NCI-H345 (cell line): ENCODE results near the gene PREP.
"Not testable (repeated sequence)": the region's sequence is repeated elsewhere in the genome, so short reads cannot be mapped to it uniquely, and the experiment has no call there.

Experiments
- DNase-seq: peaks from one replicate; lab custom pipeline; 2025; lab: John Stamatoyannopoulos, UW

Gene PREP

DNA sequence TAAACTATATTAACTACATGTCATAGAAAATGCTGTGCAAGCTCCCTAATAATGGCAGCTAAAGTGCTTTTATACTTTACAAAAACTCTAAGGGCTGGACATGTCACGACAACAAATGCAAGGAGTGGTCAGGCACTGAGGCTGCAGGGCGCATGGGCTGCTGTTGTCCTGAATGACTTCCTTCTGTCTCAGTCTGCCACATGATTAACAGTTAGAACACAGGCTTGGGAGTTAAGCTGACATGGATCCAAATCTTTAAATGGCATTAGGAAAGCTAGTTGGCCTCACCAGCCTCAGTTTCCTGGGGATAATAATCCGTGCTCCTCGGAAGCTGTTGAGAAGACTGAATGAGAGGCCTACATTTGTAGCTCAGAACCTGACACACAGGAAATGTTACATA lies 57.4 kb downstream of the PREP start:
- DNase-seq: no peak

DNA sequence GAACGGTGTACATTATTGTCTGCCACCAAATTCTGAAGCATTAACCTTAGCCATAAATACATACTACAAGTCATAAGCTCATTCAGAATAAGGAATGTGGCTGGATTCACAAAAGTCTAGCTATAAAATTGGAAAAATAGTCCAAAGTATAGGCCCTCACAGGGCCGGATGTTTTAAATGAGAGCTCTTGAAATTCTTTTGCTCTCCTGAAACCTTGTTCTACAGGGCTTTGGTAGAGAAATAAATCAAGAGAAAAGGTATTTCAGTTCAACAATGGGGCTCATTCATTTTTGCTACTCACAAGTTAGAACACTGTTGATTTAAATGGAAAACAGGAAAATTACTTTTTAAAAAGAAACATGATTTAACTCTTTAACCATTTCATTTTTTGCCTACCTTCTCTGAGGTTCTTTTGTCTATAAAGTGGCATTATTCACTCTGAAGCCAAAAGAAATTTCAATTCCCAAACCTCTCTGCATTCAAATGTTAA lies 58.0 kb downstream of the PREP start:
- no peak for DNase-seq

DNA sequence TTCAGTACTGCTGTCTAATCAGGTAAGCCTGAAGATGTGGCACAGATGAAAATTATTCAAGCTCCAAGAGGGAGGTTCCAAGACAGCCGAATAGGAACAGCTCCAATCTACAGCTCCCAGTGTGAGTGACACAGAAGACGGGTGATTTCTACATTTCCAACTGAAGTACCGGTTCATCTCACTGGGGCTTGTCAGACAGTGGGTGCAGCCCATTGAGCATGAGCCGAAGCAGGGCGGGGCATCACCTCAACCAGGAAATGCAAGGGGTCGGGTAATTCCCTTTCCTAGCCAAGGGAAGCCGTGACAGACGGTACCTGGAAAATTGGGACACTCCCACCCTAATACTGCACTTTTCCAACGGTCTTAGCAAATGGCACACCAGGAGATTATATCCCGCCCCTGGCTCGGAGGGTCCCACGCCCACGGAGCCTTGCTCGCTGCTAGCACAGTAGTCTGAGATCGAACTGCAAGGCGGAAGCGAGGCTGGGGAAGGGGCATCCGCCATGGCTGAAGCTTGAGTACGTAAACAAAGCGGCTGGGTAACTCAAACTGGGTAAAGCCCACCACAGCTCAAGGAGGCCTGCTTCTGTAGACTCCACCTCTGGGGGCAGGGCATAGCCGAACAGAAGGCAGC lies 64.4 kb downstream of the PREP start:
- not testable (repeated sequence) for DNase-seq

DNA sequence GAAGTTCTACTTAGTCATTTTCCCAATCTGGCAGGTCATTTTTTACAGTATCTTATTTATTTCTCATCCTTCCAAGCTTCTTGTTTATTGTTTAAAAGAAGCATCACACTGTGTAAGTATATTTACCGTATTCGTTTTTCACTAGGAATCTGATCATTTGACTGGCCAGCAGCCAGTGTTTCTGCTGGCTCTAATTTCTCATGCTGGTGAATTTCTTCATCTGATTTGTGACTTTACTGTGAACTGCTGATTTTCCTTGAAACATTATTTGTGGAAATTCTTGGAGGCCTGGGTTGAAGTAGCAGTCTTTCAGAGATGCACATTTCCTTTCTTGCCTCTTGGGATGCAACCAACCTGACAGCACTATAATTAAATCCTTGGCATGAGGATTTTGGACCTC lies 65.9 kb downstream of the PREP start:
- no peak for DNase-seq

DNA sequence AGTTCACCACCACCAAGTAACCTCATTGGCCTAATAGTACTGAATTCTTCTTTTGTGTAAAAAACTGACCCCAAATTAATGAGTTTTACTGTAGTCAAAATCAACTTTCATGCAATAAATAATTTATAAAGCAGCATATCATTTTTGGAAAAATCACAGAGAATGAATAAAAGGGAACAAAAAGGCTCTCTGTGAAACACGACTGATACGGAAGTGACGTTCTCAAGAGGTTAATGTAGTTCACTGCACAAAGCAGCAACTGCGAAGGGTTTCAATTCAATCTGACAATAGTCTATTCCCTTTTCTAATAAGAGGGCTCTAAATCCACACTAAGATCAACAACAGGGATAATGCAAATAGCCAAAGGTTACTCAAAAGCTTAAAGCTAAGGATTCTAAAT lies 70.3 kb downstream of the PREP start:
- DNase-seq: no peak

DNA sequence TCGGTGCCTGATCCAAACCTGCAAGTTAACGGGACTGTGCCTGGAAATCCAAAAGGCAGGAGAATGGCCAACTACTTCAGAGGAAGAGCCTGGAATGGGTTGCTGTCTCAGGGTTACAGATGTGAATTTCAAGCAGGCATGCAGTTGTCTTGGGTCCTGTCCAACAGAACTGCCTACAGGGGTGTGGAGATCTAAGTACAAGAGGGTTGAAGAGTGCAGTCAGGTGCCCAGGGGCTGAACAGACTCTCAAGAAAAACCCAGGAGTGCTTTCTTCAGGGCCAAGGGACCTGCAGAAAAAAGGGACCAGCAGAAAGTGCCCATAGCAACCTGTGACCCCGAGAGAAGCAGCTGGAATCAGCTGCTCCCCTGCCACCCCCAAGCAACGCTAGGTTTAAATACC lies 71.0 kb downstream of the PREP start:
- no peak for DNase-seq

DNA sequence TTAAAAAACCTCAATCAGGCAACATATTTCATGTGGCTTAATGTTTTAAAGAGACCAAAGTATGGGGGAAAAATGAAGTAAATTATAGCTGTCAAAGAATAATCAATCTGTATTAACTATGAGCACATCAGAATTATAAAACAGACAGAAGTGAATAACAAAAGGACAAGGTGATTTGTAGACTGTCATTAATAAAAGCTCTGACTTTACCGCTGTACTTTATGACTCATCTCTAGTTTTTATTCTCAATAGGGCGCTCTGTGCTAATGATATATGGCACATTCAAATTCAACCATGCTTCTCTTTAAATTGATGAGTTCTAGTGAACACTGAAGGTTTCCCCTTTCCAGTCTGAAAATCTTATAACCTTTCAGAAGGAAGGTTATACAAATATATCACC lies 72.0 kb downstream of the PREP start:
- DNase-seq: no peak

DNA sequence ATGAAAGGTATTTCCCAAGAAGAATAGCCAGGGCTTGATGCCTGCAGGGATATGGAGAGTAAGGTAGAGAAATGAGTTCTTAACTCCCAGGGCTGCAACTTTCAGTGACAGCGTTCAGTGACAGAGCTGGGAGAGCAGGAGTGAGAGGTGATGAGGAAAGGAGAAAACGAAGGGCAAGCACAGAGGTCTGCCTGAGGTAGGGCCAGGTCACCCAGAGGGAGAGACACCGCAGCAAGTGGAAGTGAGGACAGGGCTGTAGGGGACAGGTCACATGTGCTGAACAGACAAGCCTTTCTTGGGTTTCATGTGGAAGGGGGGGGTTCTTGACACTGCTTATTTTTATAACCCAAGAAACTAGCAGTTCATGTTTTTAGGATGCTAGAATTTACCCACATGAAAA lies 72.5 kb downstream of the PREP start:
- no peak for DNase-seq

DNA sequence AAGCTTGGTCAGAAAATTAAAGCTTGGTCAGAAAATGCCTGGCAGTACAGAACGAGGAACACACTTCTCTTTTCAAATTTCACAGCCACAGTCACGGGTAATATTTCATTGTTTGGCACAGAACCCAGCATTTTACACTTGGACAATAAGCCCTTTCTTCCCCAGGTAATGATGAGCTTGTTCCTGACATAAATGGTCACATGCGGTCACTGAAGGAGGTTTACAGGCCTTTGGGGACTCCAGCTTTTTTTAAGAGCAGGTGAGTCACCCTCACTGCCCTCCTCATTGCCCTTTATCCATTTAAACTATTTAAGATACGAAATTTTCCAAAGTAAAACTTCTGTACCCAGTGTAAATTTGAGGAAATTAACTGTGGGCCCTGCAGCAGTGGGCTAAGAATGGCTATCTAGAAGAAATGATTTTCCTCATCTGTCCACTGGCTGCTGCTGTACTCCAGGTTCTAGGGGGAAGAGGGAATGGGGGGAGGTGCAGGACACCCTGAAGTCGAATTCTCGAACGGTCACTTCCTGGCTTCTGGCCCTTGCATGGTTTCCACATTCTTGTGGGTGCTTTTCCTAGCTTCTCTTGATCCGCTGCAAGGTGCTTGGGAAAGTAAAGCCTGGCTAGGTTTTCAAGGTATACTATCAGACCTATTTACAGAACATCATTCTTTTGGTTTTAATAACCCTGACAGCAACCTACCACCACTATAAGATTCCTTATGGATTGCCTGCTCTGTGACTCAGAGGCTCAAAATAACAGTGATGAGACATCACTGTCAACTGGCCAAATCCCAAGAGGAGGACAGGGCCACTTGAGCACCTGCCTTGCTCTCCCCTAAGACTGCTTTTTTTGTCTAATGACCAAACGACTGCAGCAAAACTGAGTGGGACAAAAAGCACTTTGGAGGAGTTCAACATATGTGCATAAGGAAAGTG lies 75.8 kb downstream of the PREP start:
- peak; percentile 12 for DNase-seq

DNA sequence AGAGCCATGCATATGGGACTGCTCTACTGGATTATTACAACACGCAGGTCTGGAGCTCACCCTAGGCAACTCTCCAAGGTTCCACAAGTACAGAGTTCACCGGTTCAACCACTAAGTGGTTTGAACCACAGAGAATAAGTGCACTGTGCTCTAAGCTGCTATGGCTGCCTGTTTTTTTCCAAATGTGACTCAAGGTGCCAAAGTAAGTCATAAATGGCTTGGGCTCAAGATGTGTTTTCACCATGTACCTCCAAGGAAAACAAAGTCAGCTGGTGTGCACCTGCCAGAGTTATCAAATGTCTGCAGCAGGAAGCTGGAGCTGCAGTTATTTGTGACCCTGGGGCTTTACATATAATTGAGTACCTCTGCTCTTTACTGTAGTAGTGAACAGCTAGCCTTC lies 76.7 kb downstream of the PREP start:
- DNase-seq: no peak

DNA sequence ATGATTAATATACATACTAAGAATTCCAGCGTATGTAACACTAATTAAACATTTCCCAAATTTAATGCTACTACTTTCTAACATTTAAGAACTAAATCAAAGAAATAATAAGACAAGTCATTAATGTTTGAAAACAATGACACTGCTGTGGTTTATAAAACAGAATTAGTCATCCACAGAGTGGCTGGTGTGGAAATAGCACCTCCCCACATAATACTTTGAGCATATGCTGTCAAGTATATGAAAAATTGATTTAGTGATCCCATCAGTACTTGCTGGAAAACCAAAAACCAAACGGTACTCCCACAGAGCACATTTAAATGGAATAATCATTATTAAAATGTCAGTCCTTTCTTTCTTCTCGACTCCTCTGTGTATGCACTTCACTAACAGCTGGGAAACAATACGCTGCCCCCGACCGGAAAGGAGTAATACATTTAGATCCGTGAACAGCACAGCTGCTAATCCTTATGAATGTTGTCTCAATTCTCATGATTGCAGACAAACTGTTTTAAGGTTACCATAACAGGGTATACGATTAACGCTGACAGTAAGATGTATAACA lies 78.4 kb downstream of the PREP start:
- no peak for DNase-seq

DNA sequence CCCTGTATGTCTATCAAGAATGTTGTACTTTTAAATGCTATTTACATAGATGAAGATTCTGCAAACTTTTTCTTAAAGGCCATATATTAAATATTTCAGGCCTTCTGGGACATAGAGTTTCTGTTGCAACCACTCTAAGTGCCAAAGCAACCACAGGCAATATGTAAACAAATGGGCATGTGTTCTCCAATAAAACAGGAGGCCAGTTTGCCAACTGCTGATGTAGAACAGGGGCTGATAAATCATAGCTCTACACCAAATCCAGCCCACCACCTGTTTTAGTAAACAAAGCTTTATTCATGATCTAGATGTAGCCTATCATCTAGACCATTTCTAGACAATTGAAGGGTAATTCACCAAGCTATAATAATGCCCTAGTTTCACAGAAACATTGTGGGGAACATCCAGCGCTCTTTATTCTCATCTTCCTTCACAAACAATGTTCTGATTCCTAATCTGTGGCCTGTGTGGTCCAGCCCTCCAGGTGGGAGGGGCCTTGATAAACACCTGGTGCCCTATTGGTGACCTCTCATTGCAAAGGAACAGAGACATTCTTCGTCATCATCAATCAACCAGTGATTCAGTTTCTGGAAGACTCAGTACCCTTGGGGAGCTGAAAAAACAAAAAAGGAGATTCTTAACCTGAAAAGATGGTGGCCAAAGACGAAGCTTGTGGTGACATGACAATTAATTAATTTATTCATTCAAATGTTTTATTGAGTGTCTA lies 80.2 kb downstream of the PREP start:
- DNase-seq: no peak

DNA sequence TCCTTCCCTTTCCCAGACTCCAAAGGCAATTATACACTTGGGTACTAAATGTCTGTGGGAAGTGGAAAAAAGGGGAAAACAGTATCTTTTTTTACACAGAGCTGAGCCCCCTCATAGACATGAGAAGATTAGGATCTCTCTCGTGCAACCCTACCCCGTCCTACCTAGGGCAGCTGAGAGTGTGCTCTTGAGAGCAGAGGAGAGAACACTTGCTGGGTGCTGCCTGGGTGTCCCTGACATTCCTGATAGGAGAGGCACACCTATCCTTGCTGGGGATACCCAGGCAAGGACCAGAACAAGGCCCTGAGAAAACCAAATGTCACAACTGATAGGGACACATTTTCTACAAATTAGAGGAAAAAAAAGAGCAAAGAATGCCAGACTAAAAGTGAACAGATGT lies 81.2 kb downstream of the PREP start:
- DNase-seq: no peak

DNA sequence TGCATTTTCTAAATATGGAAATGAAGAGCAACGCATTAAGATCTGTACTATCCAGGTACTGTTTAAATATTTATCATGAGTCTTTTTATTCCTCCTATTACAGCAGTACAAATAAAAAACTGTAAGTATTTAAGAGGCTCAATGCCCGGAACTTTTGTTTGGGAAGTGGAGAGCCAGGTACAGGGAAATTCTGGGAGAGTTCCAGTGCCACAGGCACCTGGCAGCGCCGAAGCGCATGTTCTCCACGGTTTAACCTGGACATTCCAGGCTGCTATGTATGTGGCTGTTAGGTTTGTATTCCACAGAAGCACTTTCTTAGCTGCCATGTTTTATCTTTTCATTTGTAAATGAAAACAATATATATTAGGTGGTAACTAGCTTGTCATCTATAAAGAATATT lies 81.7 kb downstream of the PREP start:
- DNase-seq: peak; percentile 66

DNA sequence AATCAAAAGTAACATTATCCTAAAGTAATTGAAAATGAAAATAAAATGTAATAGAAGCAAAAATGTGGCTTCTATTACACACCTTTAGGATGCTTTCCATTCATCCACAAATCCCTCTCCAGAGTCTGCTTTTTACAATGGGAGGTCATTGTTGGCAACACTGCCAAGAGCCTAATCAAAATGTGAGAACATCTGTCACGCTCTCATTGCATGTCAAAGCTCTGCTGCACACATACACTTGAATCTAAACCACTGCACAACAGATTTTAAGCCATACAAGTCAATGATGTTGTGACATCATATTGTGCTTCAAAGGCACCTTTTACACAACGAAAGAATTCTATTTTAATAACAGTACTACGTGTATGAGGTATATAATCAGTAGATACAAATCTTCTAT lies 82.1 kb downstream of the PREP start:
- DNase-seq: peak; percentile 89

DNA sequence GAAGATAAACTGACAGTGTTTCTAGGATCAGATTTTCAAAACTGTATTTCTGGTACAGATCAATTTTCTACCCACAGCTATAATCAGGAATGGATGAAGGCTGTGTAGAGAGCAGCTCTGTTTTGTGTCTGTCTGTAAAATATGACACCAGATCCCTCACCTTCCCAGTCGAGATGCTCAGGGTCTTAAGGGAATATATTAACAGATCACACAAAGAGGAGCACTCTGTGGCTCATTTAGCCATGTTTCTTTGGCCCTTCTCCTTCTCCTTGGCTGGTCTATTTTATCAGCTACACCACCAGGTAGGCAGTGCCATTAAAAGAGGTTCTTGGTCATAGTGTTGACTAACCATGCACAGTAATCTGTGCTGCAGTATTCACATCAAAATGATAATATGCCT lies 82.6 kb downstream of the PREP start:
- no peak for DNase-seq

DNA sequence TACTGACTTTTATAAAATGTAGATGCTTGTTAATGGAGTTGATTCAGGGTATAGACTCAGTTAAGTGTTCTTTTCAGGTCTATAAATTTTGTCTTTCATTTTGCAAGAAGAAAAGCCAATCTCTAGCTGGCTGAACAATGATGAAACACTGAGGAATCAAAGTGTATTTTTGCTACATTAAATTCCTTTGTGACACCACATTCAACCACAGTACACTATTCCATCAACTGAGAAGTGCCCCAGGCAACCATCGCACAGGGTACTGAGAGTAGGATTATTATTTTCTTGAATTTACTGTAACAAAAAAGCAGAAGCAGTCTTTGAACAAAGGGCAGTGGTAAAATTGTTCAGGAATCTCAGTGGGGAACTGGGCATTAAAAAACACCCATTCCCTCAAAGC lies 83.6 kb downstream of the PREP start:
- no peak for DNase-seq

DNA sequence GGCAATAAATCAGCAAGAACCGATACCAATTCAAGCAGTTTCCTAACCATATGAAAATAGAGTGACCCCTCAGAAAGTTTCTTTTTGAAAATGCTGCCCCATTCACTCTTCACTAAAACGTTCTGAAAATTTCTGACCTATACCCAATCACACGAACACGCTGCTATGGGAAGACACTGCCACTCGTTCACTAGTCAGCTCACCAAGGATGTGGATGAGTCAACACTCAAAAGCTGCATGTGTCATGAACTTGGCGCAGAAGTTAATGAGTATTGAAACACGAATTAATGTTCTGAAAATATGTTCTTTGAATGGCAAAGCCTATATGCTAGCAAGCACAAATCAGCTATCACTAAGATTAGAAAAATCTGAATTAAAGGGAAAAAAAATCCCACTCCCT lies 84.2 kb downstream of the PREP start:
- no peak for DNase-seq

DNA sequence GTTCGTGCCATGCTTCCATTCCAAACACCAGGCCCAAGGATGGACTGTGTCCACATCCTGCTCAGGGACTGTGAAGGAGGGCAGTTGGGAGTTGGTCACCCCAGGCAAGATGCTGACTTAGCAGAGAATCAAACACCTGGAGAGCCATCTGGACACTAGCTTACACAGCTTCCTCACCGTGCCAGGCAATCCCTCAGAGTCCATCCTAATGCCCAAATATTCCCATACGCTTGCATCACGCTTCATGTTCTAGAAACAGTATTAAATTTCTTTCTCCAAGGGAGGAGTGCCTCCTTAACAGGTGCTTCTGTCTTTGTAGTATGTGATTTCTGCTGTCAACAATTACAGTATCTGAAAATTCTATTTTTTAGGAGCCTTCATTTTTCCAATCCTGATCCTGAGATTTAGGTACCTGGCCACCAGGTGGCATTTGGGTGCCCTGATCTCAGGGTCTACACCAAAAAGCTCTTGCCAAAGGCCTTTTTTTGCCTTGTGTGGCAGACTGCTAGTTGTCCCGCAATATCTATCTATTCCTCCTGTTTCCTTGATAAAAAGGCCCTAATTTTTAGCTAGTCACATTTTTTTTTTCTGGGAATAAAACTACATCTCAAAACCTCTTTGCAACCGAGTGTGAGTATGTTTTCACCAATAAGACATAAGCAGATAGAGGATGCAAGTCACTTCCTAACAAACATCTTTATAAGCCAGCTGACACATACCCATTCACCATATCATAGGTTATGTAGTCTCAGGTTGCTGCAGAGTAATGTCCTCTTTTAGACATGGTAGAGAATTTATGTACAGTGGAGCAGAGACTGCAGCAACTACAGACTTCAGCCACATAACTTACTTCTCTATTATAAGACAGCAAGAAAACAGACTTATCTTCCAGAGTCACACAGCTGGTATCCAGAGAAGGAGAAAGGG lies 85.0 kb downstream of the PREP start:
- peak; percentile 27 for DNase-seq

DNA sequence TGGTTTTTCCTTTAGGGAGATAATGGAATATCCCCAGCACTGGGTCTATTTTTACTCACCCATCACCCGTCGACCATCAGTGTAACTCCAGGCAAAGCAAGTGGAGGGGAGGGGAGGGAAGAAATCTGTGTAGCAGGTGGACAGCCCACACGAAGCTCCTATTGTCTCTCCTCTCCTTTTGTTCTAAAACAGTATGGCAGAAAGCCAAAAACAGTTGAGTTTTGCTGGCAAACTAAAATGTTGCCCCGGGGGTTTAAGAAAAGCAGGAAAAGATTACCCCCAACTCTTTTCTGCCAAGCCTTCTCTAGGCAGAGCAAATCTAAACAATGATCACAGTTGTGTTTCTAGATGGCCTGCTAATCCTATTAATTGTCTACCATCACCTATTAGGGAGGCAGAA lies 89.7 kb downstream of the PREP start:
- DNase-seq: peak; percentile 81

DNA sequence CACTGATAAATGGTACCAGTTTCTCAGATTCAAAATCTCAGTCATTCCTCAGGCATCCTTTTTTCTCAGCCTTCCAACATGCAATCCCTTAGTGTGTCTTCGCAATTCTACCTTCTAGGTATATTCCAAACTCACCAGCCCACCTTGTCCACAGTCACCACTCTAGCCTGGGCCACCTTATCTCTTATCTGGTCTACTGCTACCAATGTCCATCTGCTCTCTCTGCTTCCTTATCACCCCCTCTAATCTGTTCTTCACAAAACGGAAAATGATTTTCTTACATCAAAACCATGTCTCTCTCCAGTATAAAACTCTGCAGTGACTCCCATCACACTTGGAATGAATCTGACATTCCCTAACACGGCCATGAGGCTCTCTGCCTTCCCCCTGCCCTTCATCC lies 91.9 kb downstream of the PREP start:
- DNase-seq: no peak
